IgD-negative memory B cell (primary cell): Measurements from ENCODE around the gene GAS6. TPM values are rescaled to one million over a fixed set of nuclear protein-coding genes. Genes with fewer than 3 reads are reported as not detected.
"Not testable (repeated sequence)": the region's sequence is repeated elsewhere in the genome, so short reads cannot be mapped to it uniquely, and the experiment has no call there.

Experiments
- H3K27ac Mint-ChIP-seq, 3 donors: one replicate each; pipeline ENCODE4 v1.8.0; 2020 to 2022; ENCODE audit warnings: mild to moderate bottlenecking in 3 of 3, mixed read lengths in 3 of 3, moderate library complexity in 1 of 3
- H3K27me3 Mint-ChIP-seq: one replicate; pipeline ENCODE4 v1.8.0; 2021; ENCODE audit warnings: mixed read lengths
- H3K36me3 Mint-ChIP-seq: one replicate; pipeline ENCODE4 v1.8.0; 2020; ENCODE audit warnings: mild to moderate bottlenecking, mixed read lengths
- H3K4me1 Mint-ChIP-seq, 3 donors: one replicate each; pipeline ENCODE4 v1.8.0; 2020 to 2022; ENCODE audit warnings: mixed read lengths in 3 of 3, mild to moderate bottlenecking in 1 of 3
- H3K4me3 Mint-ChIP-seq, 4 donors: one replicate each; pipeline ENCODE4 v1.8.0; 2020 to 2022; ENCODE audit warnings: mild to moderate bottlenecking in 4 of 4, mixed read lengths in 4 of 4, moderate library complexity in 3 of 4
- H3K9me3 Mint-ChIP-seq, 3 donors: one replicate each; pipeline ENCODE4 v1.8.0; 2020 to 2021; ENCODE audit warnings: mixed read lengths in 3 of 3, mild to moderate bottlenecking in 1 of 3
- polyA plus RNA-seq: library from polyadenylated mRNA; unstranded; fragments of 300-500 nt; fragmentation: Illumina TruSeq; gene quantifications from one replicate; pipeline ENCODE4 v1.2.3, GENCODE V29; 2021

Gene GAS6
- polyA plus RNA-seq, 1 donor from 2014 or later, result 0.60 TPM

DNA sequence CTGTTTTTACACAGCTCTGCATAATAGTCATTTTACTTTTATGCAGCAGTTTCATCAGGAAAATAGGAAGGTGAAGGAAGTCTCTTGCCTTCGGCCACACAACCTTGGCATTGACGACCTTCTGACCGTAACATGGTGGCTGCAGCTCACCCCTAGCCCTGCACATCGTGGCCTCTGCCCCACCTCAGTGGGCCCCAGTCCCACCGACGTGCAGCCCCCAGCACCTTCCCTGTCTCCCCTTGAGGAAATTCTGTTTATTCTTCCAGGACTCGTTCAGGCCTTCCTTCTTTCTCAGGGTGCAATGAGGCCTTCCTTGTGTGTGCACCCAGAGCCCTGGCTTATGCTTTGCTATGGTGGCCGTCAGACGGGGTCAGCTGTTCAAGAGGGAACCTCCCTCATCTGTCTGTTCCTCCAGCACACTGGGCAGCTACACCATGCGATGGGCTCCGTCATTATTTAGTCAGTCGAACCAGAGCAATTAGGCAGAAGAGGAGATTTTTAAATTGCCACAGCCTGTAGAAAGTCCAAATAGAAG is 71.6 kb downstream of the GAS6 start:
- H3K4me3 Mint-ChIP-seq, result no peak overlapping the region
- no peaks in the 10 kb centered on the region for H3K9me3 Mint-ChIP-seq
- no peak overlapping the region for H3K27ac Mint-ChIP-seq
- no peaks in the 10 kb centered on the region for H3K4me1 Mint-ChIP-seq
- no peaks in the 10 kb centered on the region for H3K36me3 Mint-ChIP-seq
- H3K27me3 Mint-ChIP-seq, result peaks cover 3% of the 10 kb centered on the region

DNA sequence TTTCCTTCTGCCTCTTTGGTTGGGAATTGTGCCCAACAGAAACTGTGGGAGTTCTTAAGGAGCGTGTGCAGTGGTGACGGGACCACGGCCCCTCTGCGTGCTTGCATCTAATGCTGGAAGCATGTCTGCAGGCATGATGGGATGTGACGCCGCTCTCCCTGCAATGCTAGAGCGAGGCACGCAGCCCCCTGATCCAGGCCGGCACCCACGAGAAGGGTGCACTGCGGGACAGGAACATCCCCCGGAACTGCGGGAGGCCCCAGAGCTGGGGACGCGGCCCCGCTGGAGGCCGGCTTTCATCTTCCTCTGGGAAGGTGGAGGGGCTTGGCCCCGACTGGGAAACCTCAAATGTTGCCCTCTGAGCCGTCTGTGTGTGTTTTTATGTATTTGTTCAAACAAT is 72.1 kb downstream of the GAS6 start:
- no peaks in the 10 kb centered on the region for H3K4me1 Mint-ChIP-seq

DNA sequence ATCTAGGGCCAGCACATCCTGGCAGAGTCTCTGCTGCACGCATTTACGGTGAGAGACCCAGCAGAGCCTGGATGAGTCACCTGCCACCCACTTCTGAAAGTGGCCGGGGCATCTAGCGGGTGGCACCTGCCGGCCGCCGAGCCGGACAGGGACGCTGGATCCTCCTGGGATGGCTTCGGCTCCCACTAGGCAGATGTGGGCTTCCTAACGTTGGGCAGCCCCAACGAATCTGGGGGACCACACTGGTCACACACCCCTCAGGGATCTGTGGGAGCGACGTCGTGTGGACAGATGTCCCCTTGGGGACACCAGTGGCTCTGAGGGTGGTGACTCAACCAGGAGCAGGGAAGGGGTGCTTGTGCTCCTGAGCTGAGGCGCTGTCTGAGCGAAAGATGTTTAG is 72.7 kb downstream of the GAS6 start:
- no peaks in the 10 kb centered on the region for H3K4me1 Mint-ChIP-seq
- no peaks in the 10 kb centered on the region for H3K9me3 Mint-ChIP-seq
- no peaks in the 10 kb centered on the region for H3K36me3 Mint-ChIP-seq
- peaks cover 3% of the 10 kb centered on the region for H3K27me3 Mint-ChIP-seq
- H3K27ac Mint-ChIP-seq, result no peak overlapping the region
- no peak overlapping the region for H3K4me3 Mint-ChIP-seq

More for the DNA sequence above, 72.1 kb downstream of the GAS6 start:
- Mint-ChIP-seq H3K36me3 (no peaks in the 10 kb centered on the region), H3K27ac (no peak overlapping the region), H3K27me3 (peaks cover 3% of the 10 kb centered on the region), H3K4me3 (no peak overlapping the region), H3K9me3 (no peaks in the 10 kb centered on the region)

DNA sequence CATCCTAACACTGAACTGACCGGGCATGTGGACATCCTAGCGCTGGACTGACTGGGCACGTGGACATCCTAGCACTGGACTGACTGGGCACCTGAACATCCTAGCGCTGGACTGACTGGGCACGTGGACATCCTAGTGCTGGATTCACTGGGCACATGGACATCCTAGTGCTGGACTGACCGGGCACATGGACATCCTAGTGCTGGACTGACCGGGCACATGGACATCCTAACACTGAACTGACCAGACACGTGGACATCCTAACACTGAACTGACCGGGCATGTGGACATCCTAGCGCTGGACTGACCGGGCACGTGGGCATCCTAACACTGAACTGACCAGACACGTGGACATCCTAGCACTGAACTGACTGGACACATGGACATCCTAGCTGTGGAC is 73.9 kb downstream of the GAS6 start:
- H3K9me3 Mint-ChIP-seq, H3K4me3 Mint-ChIP-seq, H3K27me3 Mint-ChIP-seq, H3K4me1 Mint-ChIP-seq, H3K36me3 Mint-ChIP-seq, H3K27ac Mint-ChIP-seq: not testable (repeated sequence)

DNA sequence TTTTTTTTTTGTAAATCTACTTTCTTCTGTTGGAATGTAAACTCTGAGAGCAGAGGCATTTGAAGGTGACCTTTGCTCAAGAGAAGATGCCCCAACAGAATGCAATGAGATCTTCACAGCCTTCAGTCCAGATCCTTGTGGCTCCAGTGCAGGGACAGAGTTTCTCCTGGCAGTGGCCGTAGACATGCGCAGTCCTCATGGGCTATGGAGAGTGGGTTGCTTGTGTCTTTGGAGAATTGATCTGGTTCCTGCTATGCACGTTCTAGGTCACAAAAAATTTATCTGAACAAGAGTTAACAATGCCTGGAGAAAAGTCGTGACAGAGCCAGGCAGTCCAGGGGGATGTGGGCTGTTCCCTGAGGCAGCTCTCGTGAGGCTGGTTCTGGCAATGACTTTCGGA is 74.7 kb downstream of the GAS6 start:
- Mint-ChIP-seq H3K9me3 (no peaks in the 10 kb centered on the region), H3K36me3 (peaks cover 2% of the 10 kb centered on the region), H3K4me3 (no peak overlapping the region), H3K27me3 (peaks cover 10% of the 10 kb centered on the region), H3K4me1 (no peaks in the 10 kb centered on the region), H3K27ac (no peak overlapping the region)

DNA sequence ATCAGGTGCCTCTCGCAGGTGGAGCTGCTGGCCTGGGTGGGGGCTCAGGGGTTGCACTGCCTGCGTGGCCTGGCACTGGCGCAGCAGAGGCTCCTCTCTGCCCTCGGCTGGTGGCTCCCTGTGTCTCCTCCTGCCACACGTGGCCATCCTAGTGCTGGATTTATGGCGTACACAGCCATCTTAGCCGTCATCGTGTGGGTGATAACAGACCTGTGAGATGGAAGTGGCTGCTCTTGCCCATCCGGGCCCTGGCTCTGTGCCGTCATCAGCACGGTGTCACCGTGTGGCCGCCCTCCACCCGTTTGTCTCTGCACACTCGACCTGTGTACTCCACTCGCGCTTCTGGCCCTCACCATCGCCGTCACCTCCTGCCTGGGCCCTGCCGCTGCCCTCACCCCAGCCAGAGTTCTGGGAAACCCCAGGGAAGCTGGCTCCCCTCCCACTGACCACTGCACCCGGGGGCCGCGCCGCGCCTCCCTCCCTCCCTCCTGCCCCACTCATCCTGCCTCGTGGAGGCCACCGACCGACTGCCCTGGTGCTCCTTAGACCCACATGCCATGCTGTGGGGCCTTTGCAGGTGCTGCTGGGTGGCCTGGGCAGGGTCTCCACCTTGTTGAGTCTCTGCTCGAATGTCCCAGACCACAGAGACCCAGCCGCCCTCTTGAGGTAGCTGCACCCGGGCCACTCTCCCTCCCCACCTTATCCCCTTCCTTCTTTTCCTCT is 75.3 kb downstream of the GAS6 start:
- Mint-ChIP-seq H3K9me3 (no peaks in the 10 kb centered on the region), H3K27me3 (peaks cover 10% of the 10 kb centered on the region), H3K27ac (no peak overlapping the region), H3K36me3 (peaks cover 2% of the 10 kb centered on the region), H3K4me3 (no peak overlapping the region), H3K4me1 (no peaks in the 10 kb centered on the region)

DNA sequence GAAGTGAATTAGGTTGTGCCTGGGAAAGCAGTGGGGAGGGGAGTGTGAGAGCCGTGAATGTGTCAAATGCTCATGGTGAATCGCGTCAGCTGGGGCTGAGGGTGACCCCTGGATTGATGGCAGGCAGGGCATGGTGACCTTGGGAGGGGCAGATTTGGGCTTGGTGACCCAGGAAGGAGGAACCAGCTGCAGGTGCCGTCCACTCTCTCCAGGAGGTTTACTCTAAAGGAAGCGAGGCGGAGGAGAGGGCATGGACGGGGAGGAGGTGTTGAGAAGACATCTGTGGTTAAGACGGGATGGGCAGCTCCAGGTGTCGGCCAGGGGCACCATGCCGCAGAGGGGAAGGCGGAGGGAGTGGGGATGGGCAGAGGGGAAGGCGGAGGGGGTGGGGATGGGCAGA is 76.2 kb downstream of the GAS6 start:
- peaks cover 2% of the 10 kb centered on the region for H3K36me3 Mint-ChIP-seq
- no peak overlapping the region for H3K4me3 Mint-ChIP-seq
- H3K4me1 Mint-ChIP-seq, result no peaks in the 10 kb centered on the region
- peaks cover 15% of the 10 kb centered on the region for H3K27me3 Mint-ChIP-seq
- no peak overlapping the region for H3K27ac Mint-ChIP-seq
- no peaks in the 10 kb centered on the region for H3K9me3 Mint-ChIP-seq

DNA sequence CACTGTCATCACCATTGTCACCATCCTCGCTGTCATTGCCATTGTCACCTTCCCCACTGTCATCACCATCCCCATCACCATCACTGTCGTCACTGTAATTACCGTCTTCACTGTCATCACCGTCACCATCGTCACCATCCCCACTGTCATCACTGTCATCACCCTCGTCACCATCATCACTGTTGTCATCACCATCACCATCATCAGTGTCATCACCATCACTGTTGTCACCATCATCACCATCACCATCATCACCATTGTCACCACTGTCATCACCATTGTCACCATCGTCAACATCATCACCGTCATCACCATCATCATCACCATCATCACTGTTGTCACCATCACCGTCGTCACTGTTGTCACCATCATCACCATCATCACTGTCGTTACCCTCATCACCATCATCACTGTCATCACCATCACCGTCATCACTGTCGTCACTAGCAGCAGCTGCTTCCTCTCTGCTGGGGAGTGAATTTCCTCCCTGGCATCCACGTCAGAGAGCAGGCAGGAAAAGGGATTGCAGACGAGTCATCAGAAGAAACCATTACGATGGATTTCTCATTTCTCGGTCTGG is 77.5 kb downstream of the GAS6 start:
- H3K9me3 Mint-ChIP-seq, result no peaks in the 10 kb centered on the region
- H3K27me3 Mint-ChIP-seq, result peaks cover 15% of the 10 kb centered on the region
- H3K27ac Mint-ChIP-seq, result no peak overlapping the region
- H3K4me1 Mint-ChIP-seq, result no peaks in the 10 kb centered on the region
- H3K36me3 Mint-ChIP-seq, result peaks cover 2% of the 10 kb centered on the region
- H3K4me3 Mint-ChIP-seq, result no peak overlapping the region

DNA sequence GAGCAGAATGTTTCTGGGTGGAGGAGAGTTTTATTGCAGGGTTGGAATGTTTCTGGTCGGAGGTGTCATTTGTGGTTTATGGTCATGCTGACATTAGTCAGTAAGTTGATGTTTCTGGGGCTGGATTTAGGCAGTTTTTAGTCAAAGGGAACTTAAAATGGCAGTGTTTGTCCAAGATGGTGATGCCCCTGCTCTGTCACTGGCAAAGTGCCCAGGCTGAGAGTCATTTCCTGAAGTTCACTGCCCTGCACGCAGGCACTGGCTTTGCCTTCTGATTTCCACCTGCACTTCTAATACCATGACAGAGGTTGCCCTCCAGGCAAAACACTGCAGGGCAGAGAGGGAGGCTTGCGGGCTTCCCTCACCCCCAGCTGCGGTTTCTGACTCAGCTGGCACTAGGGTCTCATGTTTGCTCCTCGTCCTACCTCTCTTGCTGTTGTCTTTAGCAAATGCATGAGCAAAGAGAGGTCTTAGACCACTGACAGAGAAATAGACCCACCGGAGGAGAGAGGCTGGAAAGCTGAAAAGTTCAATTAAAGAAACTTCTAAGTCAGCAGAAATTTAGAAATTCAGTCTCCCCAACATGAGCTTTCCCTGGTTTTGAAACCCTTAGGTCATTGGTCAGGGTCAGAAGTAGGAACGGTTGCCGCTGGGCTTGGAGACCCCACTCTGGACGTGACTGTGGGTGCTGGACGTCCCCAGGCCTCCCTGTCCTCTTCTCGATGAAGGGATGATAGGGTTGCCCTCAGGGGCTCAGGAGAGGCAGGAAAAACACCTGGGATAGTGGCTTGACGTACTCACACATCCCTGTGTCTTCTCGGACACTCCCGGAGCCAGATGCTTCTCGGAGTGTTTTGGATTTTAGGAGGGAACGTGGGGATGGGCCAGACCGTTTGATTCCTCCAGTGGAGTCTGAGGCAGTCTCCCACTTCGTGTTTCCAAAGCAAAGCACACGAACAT is 78.5 kb downstream of the GAS6 start:
- Mint-ChIP-seq H3K27me3 (peaks cover 15% of the 10 kb centered on the region), H3K9me3 (no peaks in the 10 kb centered on the region)

DNA sequence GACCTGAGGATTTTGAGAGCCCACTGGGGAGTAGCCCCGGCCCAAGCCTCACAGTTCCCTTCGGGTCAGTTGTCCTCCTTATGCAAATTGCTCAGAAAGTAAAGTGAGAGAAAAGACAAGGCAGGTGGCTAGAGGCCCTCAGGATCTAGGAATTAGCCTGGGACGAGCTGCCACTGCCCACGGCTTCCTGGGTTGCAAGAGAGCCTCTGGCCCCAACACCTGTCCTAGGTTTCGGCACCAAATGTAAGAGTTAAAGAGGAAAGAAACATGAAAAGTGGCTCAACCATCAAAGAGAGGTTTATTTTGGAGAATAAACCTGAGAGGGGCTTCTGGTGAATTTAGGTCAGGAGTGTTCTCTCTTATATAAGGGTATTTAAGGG is 79.2 kb downstream of the GAS6 start:
- peaks cover 2% of the 10 kb centered on the region for H3K36me3 Mint-ChIP-seq
- H3K4me3 Mint-ChIP-seq, result no peak overlapping the region
- H3K27ac Mint-ChIP-seq, result no peak overlapping the region

More for the DNA sequence above, 78.5 kb downstream of the GAS6 start:
- H3K27ac Mint-ChIP-seq, result no peak overlapping the region
- peaks cover 2% of the 10 kb centered on the region for H3K36me3 Mint-ChIP-seq
- H3K4me1 Mint-ChIP-seq, result no peaks in the 10 kb centered on the region
- no peak overlapping the region for H3K4me3 Mint-ChIP-seq

DNA sequence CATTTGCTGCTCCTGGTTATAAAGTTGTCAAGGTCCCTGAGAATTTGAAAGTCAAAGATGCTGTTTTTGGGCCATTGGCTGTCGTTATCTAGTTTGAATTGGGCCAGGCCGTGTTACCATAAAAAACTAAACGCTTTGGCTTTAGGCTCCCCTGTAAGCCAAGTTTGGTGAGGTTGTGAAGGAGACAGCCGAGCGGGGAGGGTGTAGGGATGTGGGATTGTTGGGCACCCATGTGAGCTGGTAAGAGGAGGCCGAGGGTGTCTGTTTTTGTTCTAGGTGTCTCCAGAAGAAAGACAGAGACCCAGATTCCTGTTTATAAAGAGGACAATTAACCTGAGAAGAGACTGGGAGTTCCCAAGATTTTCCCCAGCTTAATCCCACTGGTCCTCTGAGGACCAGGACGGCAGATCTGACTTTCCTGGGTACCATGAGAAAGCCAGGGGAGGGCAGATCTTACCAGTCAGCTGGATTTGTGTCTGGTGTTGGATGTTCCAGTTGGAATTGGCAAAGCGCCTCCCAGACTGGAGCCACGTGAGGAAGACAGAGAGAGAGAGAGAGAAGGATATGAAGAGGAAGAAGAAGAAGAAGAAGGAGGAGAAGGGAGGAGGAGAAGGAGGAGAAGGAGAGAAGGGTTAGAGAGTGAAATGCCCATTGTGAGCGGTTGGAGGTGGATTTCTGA is 79.8 kb downstream of the GAS6 start:
- H3K27me3 Mint-ChIP-seq, result peaks cover 15% of the 10 kb centered on the region
- no peaks in the 10 kb centered on the region for H3K4me1 Mint-ChIP-seq
- no peak overlapping the region for H3K27ac Mint-ChIP-seq
- no peaks in the 10 kb centered on the region for H3K9me3 Mint-ChIP-seq
- no peak overlapping the region for H3K4me3 Mint-ChIP-seq
- H3K36me3 Mint-ChIP-seq, result peaks cover 2% of the 10 kb centered on the region

More for the DNA sequence above, 79.2 kb downstream of the GAS6 start:
- Mint-ChIP-seq H3K9me3 (no peaks in the 10 kb centered on the region), H3K4me1 (no peaks in the 10 kb centered on the region), H3K27me3 (peaks cover 15% of the 10 kb centered on the region)

DNA sequence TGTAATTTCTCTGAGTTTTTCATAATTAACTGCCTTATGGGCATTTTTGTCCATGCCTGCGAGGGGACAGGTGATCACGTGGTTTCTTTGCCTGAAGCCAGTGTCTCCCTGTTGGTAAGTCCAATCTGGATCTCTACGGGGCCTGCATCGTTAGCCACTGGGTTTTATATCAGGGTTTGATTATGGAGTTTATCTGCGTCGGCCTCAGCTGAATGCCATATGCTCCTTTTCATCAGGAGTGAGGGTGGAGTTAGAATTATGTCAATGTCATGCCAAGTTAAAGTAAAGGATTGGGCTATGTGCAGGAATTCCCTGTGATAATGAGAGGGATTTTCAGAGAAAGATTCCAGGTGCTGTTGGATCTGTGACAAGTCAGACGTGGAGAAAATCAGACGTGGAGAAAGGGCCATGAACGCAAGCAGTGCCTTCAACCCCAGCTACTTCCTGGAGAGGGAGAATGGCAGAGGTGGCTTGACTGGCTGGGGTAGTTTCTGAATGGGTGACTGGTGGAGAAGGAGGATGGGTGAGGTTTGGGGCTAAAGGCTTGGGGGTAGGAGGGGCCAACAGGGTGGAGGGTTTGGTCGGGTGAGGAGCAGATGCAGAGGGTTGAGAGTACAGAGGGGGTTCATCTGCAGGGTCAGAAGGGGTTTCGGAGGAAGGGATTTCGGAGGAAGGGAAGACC is 80.5 kb downstream of the GAS6 start:
- peaks cover 3% of the 10 kb centered on the region for H3K36me3 Mint-ChIP-seq
- H3K4me3 Mint-ChIP-seq, result no peak overlapping the region
- peaks cover 21% of the 10 kb centered on the region for H3K27me3 Mint-ChIP-seq
- H3K9me3 Mint-ChIP-seq, result no peaks in the 10 kb centered on the region
- no peak overlapping the region for H3K27ac Mint-ChIP-seq
- H3K4me1 Mint-ChIP-seq, result no peaks in the 10 kb centered on the region

DNA sequence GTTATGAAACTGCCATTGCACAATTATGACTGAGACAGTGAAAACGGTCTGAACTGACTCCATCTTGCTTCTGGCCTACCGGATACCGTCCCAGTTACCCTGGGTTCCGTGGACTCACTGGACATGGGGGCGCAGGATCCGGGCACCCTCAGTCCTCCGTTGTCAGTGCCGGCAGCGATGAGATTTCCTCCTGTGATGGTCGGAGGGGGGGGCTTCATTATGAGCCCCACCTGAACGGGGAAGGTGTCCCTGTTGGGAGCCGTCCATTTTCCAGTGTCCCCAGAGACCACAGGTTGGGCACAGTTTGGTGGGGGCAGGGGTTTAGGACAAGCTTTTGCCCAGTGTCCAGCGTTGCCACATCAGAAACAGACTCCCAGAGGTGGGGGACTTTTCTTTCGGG is 81.4 kb downstream of the GAS6 start:
- H3K27ac Mint-ChIP-seq, result no peak overlapping the region
- H3K36me3 Mint-ChIP-seq, result peaks cover 3% of the 10 kb centered on the region
- H3K27me3 Mint-ChIP-seq, result peaks cover 21% of the 10 kb centered on the region
- H3K4me3 Mint-ChIP-seq, result no peak overlapping the region
- H3K9me3 Mint-ChIP-seq, result no peaks in the 10 kb centered on the region
- no peaks in the 10 kb centered on the region for H3K4me1 Mint-ChIP-seq

DNA sequence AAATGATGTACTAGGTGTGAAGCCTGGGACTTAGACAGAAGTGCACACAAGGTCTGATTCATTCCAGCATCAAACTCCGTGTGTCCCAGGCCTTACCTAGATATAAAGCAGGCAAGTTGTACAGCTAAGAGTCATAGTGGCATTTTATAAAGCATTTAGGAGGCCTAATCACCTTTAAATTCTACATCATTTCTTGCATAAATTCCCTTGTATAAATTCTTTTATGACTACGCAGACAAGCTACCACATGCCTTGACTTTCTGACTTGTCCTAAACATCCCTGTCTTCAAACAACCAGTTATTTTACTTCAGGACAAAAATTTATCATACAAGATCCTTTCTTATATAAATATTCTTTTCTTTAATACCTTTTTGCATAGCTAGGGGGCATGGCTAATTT is 82.3 kb downstream of the GAS6 start:
- Mint-ChIP-seq H3K36me3 (peaks cover 3% of the 10 kb centered on the region), H3K27ac (no peak overlapping the region), H3K27me3 (peaks cover 25% of the 10 kb centered on the region), H3K4me3 (no peak overlapping the region), H3K4me1 (no peaks in the 10 kb centered on the region), H3K9me3 (no peaks in the 10 kb centered on the region)
